ENCODE measurements around the gene MRPS6.

Gene MRPS6

DNA sequence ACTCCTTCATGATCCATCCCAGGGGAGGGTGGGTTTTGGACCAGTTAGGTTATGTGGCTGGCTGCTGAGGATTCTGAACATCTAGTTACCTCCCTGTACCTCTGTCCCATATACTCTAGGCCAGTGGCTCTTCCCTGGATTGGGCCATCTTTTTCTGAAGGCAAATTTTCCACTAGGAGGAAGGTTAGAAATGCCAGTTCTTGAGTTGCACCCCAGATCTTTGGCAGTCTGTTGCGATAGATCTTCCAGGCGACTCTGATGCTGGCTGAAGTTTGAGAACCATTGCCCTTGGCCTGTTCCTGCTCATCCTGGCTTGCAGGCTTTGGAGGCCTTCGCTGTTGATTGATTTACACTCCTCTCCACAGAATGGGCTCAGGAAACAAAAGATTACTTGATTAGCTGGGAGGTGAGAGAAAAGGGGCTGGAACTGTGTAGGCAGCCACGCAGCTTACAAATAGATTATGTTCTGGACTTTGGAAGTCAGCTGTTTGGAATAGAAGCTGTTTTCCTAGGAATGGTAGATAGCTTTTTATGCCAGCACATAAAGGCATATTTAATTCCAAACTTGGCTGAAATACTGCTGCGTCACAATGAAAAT is 110.1 kb downstream of the MRPS6 start:
- DNase-seq, result no peak

DNA sequence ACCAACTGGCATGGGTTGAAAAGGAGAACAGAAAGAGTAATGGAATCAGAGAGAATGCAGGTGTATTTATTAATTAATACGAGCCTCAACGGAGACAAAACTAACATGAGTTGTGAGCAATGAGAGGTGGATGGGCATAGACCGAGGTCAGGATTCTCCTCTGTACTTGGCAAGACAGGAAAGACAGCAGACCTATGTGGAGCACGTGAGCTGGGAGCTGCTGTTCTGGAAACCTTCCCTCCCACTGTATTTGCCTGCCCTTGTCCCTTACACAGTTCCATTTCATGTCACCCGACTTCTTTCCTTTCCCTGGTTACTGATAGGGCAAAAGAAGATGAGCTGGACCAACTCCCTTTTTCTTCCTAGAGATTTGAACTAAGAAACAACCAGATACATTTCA is 110.9 kb downstream of the MRPS6 start:
- DNase-seq, result no peak

DNA sequence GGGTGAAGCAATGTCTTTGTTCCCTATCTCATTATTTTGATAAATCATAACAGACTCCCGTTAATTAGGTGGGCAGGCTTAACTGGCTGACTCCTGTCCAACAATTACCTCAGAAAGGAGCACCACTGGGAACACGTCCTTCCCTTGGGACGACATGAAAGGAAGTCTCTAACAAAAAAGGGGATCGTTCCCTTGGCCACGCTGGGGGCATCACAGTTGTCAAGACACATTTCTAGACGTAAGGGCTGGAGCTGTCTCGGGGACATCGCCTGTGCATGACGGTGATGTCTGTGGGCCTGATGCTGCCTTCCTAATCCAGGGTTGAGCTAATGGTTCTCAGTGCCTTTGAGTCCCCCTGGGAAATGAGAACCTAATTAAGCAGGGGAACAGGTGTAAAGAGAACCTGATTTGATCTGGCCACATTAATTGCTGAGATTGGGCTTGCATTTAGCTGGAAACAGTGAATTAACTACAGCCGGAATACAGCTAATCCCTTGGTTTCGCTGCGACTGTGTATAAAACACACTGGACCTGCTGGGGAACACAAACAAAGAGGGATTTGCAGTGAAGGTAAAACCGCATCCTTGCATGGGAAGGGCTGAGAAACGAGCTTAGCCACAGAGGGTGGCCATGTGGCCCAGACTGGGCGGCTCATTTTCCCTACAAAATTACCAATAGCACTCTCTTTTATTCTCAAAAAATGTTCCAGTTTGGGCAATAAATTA is 111.8 kb downstream of the MRPS6 start:
- no peak for DNase-seq

DNA sequence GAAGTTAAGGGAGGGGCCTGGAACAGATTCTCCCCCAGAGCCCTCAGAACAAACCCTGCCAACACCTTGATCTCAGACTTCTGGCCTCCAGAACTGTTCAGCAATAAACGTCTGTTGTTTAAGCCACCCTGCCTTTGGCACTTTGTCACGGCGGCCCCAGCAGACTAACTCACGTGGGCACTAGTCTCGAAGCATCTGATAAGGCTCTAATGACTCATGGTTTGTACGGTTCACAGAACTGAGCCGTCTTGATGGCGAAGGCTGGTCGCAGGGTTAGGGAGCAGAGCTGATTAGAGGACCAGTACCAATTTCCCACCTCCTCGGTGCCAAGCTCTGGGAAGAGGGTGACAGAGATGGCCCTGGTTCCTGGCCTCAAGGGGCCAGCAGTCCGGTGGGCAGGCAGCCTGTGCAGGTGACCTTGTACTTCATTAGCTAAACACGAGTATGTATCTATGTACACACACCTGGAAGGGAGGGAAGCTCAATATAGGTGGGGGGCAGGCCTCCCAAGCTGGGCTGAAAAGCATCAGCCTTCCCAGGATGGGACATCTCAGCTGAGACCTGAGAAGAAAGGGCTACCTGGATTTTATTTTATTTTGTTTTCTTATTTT is 112.8 kb downstream of the MRPS6 start:
- DNase-seq, result no peak

DNA sequence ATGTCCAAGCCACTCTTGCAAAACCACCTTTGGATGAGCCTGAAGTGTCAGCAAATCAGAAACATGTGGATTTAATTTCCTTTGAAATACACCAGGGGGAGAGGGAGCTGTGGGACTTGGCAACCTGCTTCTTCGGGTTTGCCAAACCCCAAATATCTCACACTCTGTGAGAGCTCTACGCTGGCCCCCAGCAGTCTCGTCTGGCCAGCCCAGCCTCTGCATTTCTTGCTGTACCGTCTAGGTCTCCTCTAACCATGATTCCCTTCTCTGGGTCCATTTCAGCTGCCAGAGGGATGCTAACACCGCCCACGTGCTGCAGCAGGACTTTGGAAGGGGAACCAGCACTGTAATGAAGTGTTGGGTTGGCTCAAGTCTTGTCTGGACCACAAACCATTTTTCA is 114.6 kb downstream of the MRPS6 start:
- DNase-seq, result peak; percentile 82

DNA sequence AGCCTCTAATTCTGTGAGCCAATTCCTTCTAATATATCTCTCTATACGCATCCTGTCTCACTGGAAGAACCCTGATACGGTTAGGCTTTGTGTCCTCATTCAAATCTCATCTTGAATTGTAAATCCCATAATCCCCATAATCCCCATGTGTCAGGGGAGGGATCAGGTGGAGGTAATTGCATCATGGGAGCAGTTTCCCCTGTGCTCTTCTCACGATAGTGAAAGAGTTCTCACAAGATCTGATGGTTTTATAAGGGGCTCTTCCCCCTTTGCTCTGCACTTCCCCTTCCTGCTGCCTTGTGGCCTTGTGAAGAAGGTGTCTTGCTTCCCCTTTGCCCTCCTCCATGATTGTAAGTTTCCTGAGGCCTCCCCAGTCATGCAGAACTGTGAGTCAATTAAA is 116.1 kb downstream of the MRPS6 start:
- no peak for DNase-seq

DNA sequence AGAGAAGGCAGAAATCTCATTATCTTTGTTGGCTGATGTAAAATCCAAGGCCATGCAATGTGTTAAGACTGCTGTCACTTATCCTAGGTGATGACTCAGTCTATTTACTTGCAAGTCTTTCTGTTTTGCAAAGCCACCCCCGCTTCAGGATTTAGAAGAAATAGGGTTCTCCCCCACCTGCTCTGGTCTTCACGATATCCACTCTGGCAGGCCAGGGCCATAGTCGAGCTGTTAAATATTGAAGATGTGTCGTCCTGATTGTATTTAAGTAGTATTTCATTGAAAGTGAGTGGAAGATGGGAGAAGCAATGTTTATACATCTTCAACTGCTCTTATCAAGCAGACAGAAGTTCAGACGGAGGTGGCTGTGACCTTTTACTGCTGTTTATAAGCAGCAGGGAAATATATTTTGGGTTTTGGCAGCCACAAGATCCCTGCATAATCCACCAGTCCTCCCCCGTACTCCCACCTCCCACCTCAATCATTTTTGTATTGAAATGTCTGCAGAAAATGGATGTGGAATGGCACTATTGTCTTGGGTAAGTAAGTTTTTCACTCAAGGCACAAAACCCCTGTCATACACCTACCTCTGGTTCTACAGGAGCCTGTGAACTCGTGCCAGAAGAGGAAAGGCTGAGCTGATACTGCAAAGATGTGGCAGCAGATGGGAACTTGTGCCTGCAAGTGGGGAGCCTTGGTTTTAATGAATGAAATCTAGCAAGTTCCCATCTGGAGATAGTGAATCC is 117.4 kb downstream of the MRPS6 start:
- no peak for DNase-seq

DNA sequence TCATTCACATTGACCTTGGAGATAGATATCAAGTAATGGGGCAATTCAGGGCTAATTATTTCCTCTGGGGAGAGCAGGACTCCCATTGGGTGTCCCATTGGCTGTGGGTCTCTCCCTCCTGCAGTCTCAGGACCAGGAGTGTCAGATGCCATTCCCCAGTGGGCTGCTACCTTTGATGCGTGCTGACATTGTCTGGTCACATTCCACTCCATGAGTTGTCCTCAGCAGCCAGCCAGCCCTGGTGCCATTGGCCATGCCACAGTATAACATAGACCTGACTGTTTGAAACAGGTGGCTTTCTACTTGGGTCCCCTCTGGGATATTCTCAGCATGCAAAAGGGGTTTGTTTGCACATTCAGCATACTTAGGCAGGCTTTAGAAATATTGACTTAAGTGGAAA is 118.5 kb downstream of the MRPS6 start:
- no peak for DNase-seq
